Stimulated activated naive CD8-positive, alpha-beta T cell treated with anti-CD3 and anti-CD28 coated beads, Interleukin-15, Interleukin-2, amounts not matched to agents 100 ng/mL and 50 ng/mL, for 24 hours (primary cell): ENCODE results near the gene COL13A1.

Source experiments
- H3K27ac Mint-ChIP-seq: one replicate; pipeline ENCODE4 v1.8.0; 2021; ENCODE audit warnings: mild to moderate bottlenecking, mixed read lengths
- H3K27me3 Mint-ChIP-seq: one replicate; pipeline ENCODE4 v1.8.0; 2021; ENCODE audit warnings: mixed read lengths
- H3K36me3 Mint-ChIP-seq: one replicate; pipeline ENCODE4 v1.8.0; 2021; ENCODE audit warnings: low read depth, mixed read lengths
- H3K4me1 Mint-ChIP-seq: one replicate; pipeline ENCODE4 v1.8.0; 2021; ENCODE audit warnings: low read depth, mixed read lengths
- H3K4me3 Mint-ChIP-seq: one replicate; pipeline ENCODE4 v1.8.0; 2021; ENCODE audit warnings: mild to moderate bottlenecking, mixed read lengths
- H3K9me3 Mint-ChIP-seq: one replicate; pipeline ENCODE4 v1.8.0; 2021; ENCODE audit warnings: mixed read lengths

The COL13A1 gene

DNA sequence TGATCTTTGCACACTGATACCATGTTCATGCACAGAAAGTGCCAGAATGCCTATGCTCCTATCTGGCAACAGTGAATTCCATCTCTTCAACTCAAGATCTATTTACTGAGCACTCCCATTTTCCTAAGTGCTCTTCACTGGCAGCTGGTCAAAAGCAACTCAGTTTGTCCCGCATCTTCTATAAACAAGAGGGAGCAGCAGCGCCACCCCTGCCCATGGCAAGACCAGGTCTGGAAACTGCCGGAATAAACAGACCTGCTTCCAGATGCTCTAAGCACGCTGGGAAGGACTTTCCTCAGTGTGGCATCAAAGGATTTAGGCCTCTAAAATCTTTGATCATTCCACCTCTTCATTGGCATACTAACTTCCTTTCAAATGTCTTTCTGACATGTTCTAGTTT lies 146.6 kb downstream of the COL13A1 start:
- Mint-ChIP-seq H3K27ac (no peak overlapping the region), H3K4me3 (no peak overlapping the region), H3K36me3 (no peaks in the 10 kb centered on the region), H3K9me3 (no peaks in the 10 kb centered on the region), H3K27me3 (peaks cover 6% of the 10 kb centered on the region), H3K4me1 (no peaks in the 10 kb centered on the region)

DNA sequence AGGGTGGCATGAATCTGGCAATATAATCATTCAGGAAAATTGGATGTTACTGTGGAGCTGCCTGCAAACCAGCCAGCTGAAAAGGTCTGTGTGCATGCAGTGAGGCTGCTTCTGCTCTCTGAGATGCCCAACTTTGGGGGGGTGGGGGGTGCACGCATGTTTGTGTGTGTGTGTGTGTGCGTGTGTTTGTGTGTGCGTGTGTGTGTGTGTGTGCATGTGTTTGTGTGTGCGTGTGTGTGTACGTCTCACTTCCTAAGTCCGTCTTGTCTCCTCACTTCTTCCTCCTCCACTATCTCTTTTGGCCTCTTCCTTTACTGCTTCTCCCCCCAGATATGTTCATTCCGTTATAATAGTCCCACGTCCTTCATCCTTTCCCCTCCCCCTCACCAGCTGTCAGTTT lies 148.1 kb downstream of the COL13A1 start:
- Mint-ChIP-seq H3K27ac (no peak overlapping the region), H3K36me3 (no peaks in the 10 kb centered on the region), H3K4me3 (no peak overlapping the region), H3K4me1 (no peaks in the 10 kb centered on the region), H3K9me3 (no peaks in the 10 kb centered on the region), H3K27me3 (peaks cover 6% of the 10 kb centered on the region)

DNA sequence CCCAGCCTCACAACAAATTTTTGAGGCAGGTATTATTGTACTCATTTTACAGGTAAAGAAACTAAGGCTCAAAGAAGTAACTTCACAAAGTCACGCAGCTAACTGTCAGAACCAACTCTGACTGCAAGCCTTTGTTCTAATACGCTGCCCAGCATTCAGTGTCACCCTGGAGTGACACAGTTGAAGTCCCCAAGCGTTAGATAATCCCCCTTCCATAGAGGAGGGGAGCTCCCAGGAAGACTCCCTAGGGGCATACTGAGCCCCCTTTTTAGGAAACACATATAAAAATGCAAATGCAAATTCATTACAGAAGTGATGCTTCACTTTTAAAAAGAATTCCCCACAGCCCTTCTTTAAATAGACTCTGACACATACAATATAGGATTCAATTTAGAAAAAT lies 150.0 kb downstream of the COL13A1 start:
- Mint-ChIP-seq H3K9me3 (no peaks in the 10 kb centered on the region), H3K4me1 (no peaks in the 10 kb centered on the region), H3K4me3 (no peak overlapping the region), H3K27ac (no peak overlapping the region), H3K27me3 (peaks cover 6% of the 10 kb centered on the region), H3K36me3 (no peaks in the 10 kb centered on the region)

DNA sequence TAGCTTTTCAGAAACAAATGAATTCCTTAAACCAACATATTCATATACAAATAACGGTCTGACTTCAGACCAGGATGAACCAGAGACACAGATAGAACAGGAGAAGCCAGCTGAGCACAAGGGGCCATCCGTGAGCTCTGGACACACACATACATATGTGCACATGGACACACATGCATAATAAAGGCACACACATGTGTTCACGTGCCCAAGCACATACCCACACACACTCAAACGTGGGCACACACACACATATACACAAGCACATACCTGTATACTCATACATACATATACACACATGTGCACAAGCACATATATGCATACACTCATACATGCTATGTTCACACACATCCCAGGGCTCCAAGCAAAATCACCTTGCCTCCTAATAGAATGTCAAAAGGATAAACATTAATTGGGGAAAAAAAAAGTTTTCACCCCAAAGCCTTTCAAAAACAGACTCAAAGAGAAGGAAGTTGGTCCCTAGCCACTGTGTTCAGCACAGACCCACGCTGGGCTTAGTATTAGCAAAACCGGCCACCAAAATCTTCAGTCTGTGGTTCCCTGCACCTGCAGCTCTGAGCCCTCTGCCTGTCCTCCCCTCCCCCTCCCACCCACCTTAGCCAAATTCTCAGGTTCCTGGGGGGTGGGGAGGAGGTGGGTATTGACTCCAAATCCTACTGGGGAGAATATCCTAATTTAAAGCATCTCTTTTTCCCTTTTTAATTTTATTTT lies 150.5 kb downstream of the COL13A1 start:
- Mint-ChIP-seq H3K27me3 (peaks cover 6% of the 10 kb centered on the region), H3K4me1 (no peaks in the 10 kb centered on the region), H3K36me3 (no peaks in the 10 kb centered on the region), H3K4me3 (no peak overlapping the region), H3K9me3 (no peaks in the 10 kb centered on the region), H3K27ac (no peak overlapping the region)

DNA sequence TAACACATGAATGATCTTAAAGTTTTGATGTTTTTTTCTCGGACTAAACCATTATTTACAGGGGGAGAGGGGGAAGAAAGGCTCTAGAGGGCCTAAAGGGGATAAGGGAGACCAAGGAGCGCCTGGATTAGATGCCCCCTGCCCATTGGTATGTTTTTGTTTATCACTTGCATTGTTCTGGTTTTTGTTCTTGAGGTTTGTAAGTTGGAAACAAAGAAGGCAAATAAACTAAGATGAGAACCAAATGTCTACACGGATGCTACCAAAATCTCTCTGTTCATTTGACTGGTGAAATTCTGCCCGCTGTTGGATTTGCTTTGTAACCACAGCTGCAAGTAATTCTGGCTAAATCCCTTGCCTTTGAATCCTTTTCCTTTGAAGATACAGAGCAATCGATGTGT lies 151.1 kb downstream of the COL13A1 start:
- H3K27me3 Mint-ChIP-seq, result peaks cover 6% of the 10 kb centered on the region
- H3K36me3 Mint-ChIP-seq, result no peaks in the 10 kb centered on the region
- H3K4me3 Mint-ChIP-seq, result no peak overlapping the region
- no peaks in the 10 kb centered on the region for H3K9me3 Mint-ChIP-seq
- H3K4me1 Mint-ChIP-seq, result no peaks in the 10 kb centered on the region
- no peak overlapping the region for H3K27ac Mint-ChIP-seq

DNA sequence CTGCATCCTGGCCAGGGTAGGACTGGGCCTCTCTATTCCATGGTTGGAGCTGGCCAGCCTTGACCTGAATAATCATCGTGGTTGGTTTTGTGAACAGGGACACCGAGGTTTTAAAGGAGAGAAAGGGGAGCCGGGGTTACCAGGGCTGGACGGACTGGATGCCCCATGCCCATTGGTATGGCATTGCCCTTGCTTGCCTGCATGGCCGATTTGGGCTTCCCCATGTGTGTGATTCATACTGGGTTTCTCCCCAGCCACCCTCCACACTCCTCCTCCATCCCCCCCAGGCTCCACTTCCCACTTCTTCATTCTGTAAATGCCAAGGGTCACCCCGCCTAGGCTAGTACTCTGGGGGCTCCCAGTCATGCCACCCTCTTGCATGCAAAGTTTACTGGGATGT lies 152.1 kb downstream of the COL13A1 start:
- Mint-ChIP-seq H3K27ac (no peak overlapping the region), H3K4me1 (no peaks in the 10 kb centered on the region), H3K27me3 (peaks cover 6% of the 10 kb centered on the region), H3K36me3 (no peaks in the 10 kb centered on the region), H3K4me3 (no peak overlapping the region), H3K9me3 (no peaks in the 10 kb centered on the region)

DNA sequence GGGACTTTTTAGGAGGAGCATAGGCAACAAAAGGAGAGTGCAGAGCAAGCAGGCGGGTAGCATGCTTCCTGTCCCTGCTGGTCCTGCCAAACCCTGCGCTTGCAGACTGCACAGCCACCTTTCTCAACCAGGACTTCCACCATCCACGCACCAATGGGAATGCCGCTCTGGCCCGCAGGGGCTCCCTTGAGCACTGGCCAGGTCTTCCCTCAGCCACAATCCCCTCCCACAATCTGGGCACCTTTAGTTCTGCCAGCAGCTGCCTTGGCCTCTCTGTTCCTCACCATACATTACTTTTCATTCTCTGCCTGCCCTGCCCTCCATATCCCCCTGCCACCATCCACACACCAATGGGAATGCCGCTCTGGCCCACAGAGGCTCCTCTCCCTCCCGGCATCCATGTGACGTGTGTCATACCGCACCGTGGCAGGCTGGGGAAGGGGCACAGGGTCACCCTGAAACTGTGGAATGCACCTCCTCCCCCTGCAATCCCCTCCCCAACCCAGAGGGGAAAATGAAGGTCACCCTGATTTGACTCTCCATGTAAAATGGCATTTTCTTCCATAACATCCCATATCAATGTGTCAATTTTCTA lies 153.6 kb downstream of the COL13A1 start:
- no peaks in the 10 kb centered on the region for H3K36me3 Mint-ChIP-seq
- peaks cover 9% of the 10 kb centered on the region for H3K27me3 Mint-ChIP-seq
- no peak overlapping the region for H3K27ac Mint-ChIP-seq
- H3K4me1 Mint-ChIP-seq, result no peaks in the 10 kb centered on the region
- no peak overlapping the region for H3K4me3 Mint-ChIP-seq
- no peaks in the 10 kb centered on the region for H3K9me3 Mint-ChIP-seq

DNA sequence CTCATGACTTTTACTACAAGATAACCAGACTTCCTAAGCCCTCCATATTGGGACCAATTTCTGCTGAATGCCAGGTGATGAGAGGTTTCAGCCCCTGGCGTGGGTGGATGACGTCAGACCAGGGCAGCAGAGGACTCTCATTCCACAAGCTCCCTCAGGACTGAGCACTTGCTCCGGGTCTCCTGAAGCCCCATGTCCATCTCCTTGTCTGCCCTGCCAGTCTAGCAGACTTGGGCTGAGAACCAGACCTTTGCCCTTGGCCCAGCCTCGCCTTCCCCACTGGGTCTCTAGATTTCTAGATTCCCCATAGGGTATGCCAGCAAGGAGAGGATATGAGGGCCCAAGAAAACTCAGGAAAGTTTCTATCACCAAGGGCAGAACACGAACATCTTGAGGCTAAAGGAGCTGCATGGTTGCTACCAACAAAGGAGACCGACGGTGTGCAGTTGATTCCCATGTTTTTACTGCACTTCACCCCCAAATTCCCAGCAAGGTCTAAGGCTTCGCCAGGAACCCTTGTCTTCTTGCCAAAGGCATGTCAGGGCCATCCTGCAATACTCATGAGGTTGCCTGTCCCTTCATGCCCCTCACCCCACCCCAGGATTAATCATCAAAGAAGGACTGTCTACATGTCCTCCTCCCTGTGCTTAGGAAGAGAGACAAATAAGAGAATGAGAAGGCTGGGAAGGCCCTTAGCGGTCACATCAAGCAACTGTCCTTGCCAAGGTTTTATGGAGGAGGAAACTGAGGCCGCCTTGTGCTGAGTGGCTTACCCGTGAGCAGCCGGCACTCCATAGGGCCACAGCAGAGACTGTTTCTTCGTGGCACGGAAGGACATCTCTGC lies 154.4 kb downstream of the COL13A1 start:
- Mint-ChIP-seq H3K27me3 (peaks cover 8% of the 10 kb centered on the region), H3K4me3 (no peak overlapping the region), H3K36me3 (no peaks in the 10 kb centered on the region), H3K27ac (no peak overlapping the region), H3K9me3 (no peaks in the 10 kb centered on the region), H3K4me1 (no peaks in the 10 kb centered on the region)

DNA sequence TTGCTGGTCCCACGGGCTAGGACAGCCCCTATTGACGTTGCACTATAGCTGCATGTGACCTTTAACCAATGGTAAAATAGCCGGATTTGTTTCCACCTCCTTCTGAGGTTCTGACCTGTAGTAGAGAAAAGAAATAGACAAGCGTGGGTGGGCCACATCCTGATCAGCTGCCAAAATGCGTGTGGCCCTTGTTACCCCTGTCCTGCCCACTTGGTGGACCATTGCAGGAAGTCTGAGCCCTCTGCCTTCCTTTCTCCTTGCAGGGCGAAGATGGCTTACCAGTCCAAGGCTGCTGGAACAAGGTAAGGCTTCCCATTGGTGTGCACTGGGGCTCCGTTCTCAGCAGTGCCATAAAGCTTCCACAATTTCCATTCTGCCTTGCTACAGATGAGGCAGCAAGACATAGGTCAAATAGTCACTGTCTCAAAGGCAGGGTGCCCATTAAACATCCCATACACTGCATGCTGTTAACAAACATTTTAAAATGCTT lies 155.1 kb downstream of the COL13A1 start:
- H3K36me3 Mint-ChIP-seq, result no peaks in the 10 kb centered on the region
- H3K4me3 Mint-ChIP-seq, result no peak overlapping the region
- peaks cover 11% of the 10 kb centered on the region for H3K27me3 Mint-ChIP-seq
- no peaks in the 10 kb centered on the region for H3K4me1 Mint-ChIP-seq
- no peak overlapping the region for H3K27ac Mint-ChIP-seq
- no peaks in the 10 kb centered on the region for H3K9me3 Mint-ChIP-seq

DNA sequence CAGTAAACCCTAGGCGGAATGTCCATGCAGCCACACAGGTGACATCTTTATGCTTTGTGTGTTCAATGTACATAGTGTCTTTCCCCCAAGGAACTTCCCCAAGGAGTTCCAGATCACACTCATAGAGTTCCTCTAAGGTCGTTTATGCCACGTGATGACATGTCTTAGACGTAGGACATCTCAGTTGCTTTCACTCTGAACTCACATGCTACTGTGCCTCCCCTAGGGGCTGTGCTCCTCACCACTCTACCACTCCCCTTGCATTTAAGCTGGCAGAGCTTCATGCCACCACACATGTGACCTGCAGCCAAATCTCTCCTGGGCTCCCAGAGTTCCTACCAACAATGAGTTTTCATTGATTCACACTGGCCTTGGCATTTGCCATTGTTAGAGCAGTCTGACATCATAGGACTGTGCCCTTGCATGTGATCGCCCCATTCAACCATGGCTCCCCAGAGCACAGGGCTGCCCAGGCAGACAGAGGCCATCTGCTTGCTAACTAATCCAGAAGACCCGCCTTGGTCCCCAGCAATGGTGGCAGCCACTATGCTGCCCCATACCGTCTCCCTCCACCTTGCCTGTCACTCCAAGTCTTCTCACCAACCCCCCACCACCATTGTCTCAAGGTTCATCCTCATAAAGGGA lies 155.7 kb downstream of the COL13A1 start:
- H3K4me1 Mint-ChIP-seq, result no peaks in the 10 kb centered on the region
- no peak overlapping the region for H3K27ac Mint-ChIP-seq
- peaks cover 11% of the 10 kb centered on the region for H3K27me3 Mint-ChIP-seq
- H3K36me3 Mint-ChIP-seq, result no peaks in the 10 kb centered on the region
- no peaks in the 10 kb centered on the region for H3K9me3 Mint-ChIP-seq
- no peak overlapping the region for H3K4me3 Mint-ChIP-seq

DNA sequence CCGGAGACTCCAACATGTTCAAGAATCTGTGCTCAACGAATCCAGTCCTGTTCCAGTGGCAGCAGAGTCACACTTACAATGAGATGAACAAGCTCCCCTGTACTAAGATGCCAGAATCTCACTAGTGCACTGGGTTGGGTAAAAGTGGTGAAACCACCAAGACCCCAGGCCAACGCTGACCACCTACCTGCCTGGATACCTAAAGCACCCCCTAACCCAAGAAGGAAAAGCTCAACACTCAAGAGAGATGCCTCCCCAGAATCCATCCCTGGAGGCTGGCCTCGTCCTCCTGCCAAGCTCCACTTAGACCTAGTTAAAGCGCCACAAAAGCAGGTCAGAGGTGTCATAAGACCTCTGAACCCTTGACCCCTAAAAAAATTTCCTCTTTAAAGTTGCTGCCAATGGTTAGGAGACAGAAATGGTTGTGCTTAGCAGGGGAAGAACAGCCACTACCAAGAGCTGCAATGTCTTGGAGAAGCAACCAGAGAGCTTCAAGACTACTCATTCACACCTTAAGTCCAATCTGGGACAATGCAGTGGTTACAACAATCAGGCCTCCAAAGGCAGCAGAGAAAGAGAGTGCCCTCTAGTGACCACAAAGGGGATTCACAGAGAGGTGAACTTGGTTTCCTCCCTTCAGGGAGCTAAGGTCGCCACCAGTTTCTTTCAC lies 156.3 kb downstream of the COL13A1 start:
- H3K4me3 Mint-ChIP-seq, result no peak overlapping the region
- no peaks in the 10 kb centered on the region for H3K4me1 Mint-ChIP-seq
- H3K36me3 Mint-ChIP-seq, result no peaks in the 10 kb centered on the region
- H3K9me3 Mint-ChIP-seq, result no peaks in the 10 kb centered on the region
- no peak overlapping the region for H3K27ac Mint-ChIP-seq
- H3K27me3 Mint-ChIP-seq, result peaks cover 11% of the 10 kb centered on the region

DNA sequence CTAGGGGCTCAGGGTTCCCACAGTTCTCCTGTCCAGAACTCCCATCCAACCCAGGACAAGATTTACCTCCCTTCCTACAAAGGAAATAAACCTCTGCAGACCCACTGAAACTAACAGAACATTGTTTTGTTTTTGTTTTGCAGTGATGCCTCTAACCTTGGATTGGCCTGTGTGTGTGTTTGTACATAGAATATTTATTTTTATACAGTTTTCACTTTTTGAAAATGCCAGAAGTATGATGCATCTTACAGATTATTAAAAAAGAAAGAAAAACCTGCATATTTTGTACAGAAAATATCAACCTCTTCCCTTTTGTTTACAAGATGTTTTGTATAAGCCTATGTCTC lies 156.8 kb downstream of the COL13A1 start:
- H3K27me3 Mint-ChIP-seq, result peaks cover 11% of the 10 kb centered on the region
- H3K9me3 Mint-ChIP-seq, result no peaks in the 10 kb centered on the region
- no peak overlapping the region for H3K4me3 Mint-ChIP-seq
- H3K27ac Mint-ChIP-seq, result no peak overlapping the region
- no peaks in the 10 kb centered on the region for H3K4me1 Mint-ChIP-seq
- no peaks in the 10 kb centered on the region for H3K36me3 Mint-ChIP-seq

DNA sequence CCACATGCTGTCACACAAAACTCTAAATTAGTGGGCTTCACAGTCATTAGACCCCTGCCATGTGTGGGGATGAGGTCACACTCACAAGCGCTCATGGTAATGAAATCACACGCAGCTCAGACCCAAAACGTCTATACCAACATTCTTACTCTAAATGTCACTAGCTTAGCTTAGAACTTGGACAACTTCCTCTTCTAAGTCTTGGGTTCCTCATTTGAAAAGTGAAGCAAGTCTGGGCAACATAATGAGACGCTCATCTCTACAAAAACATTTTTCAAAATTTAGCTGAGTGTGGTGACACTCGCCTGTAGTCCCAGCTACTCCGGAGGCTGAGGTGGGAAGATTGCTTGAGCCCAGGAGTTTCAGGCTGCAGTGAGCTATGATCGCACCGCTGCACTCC lies 158.2 kb downstream of the COL13A1 start:
- Mint-ChIP-seq H3K4me3 (no peak overlapping the region), H3K9me3 (no peaks in the 10 kb centered on the region), H3K4me1 (no peaks in the 10 kb centered on the region), H3K27me3 (peaks cover 14% of the 10 kb centered on the region), H3K27ac (no peak overlapping the region), H3K36me3 (no peaks in the 10 kb centered on the region)

DNA sequence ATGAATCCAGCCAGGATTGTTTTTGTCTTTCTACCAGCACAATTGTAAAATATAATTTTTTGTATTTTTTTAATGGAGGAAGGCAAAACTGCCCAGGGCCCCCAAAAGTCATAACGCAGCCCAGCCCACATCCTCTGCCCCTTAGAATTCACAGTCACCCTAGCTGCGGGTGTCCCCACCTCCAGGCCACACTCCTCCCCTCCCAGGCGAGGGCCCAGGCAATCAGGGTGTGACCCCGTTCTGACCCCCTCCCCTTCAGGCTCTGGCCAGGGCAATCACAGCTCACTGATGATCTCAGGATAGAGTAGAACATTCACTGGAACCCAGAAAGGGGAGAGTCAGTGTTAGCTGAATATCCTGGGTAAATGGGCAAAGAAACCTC lies 158.9 kb downstream of the COL13A1 start:
- Mint-ChIP-seq H3K9me3 (no peaks in the 10 kb centered on the region), H3K4me1 (no peaks in the 10 kb centered on the region), H3K27ac (no peak overlapping the region), H3K27me3 (peaks cover 14% of the 10 kb centered on the region), H3K4me3 (no peak overlapping the region), H3K36me3 (no peaks in the 10 kb centered on the region)
